ENCODE measurements around the gene RAB31. TPM values are rescaled to one million over a fixed set of nuclear protein-coding genes. Genes with fewer than 3 reads are reported as not detected.

The RAB31 gene
- total RNA-seq, 2 donors from 2014 or later, result 7.7 to 86.9 TPM

GRCh38 chr18:9749611-9750010, 41.5 kb downstream of the RAB31 start:
- Histone ChIP-seq H3K27me3 (replicated peaks; ENCODE audit: insufficient read depth) (no peaks in the 10 kb centered on the region), H3K27ac (no peak overlapping the region), H3K9me3 (no peaks in the 10 kb centered on the region), H3K4me3 (no peak overlapping the region), H3K4me1 (replicated peaks) (no peaks in the 10 kb centered on the region), H3K36me3 (no peaks in the 10 kb centered on the region)
- 36% methylated on average over 4 of the region's 4 CpGs for WGBS
- TF ChIP-seq CTCF (IDR thresholded peaks at IDR 0.05) (no peak), POLR2AphosphoS5 (IDR thresholded peaks at IDR 0.05) (no peak), POLR2A (IDR thresholded peaks at IDR 0.05) (no peak)
- no peak for DNase-seq (ENCODE audit: low spot score)
- intact Hi-C loops (cut with DNase I), result no loop called here

- no peak overlapping the region for H3K27ac ChIP-seq
- no peaks in the 10 kb centered on the region for H3K27me3 ChIP-seq (replicated peaks; ENCODE audit: insufficient read depth)
- TF ChIP-seq POLR2A (IDR thresholded peaks at IDR 0.05) (no peak), CTCF (IDR thresholded peaks at IDR 0.05) (no peak), POLR2AphosphoS5 (IDR thresholded peaks at IDR 0.05) (no peak)
- no peaks in the 10 kb centered on the region for H3K9me3 ChIP-seq
- 78% methylated on average over 12 of the region's 12 CpGs for WGBS
- H3K36me3 ChIP-seq, result no peaks in the 10 kb centered on the region
- no peak for DNase-seq (ENCODE audit: low spot score)
- no peak overlapping the region for H3K4me3 ChIP-seq
- no peaks in the 10 kb centered on the region for H3K4me1 ChIP-seq (replicated peaks)
- intact Hi-C loops (cut with DNase I), result no loop called here
Measured at GRCh38 chr18:9750112-9750511, 42.0 kb downstream of the RAB31 start.

GRCh38 chr18:9750606-9751304, 42.7 kb downstream of the RAB31 start:
- Histone ChIP-seq H3K9me3 (no peaks in the 10 kb centered on the region), H3K36me3 (no peaks in the 10 kb centered on the region), H3K4me3 (no peak overlapping the region), H3K27ac (no peak overlapping the region), H3K27me3 (replicated peaks; ENCODE audit: insufficient read depth) (no peaks in the 10 kb centered on the region), H3K4me1 (replicated peaks) (no peaks in the 10 kb centered on the region)
- DNase-seq (ENCODE audit: low spot score), result no peak
- TF ChIP-seq POLR2A (IDR thresholded peaks at IDR 0.05) (no peak), POLR2AphosphoS5 (IDR thresholded peaks at IDR 0.05) (no peak), CTCF (IDR thresholded peaks at IDR 0.05) (no peak)
- intact Hi-C loops (cut with DNase I), result no loop called here
- 91% methylated on average over 11 of the region's 11 CpGs for WGBS

- Histone ChIP-seq H3K27ac (no peak overlapping the region), H3K4me1 (replicated peaks) (no peaks in the 10 kb centered on the region), H3K4me3 (no peak overlapping the region), H3K9me3 (no peaks in the 10 kb centered on the region), H3K27me3 (replicated peaks; ENCODE audit: insufficient read depth) (no peaks in the 10 kb centered on the region), H3K36me3 (no peaks in the 10 kb centered on the region)
- 88% methylated on average over 8 of the region's 8 CpGs for WGBS
- intact Hi-C loops (cut with DNase I), result no loop called here
- DNase-seq (ENCODE audit: low spot score), result no peak
- TF ChIP-seq POLR2AphosphoS5 (IDR thresholded peaks at IDR 0.05) (no peak), CTCF (IDR thresholded peaks at IDR 0.05) (no peak), POLR2A (IDR thresholded peaks at IDR 0.05) (no peak)
Measured at GRCh38 chr18:9751371-9752031, 43.4 kb downstream of the RAB31 start.

GRCh38 chr18:9753846-9754245, 45.7 kb downstream of the RAB31 start:
- no peak overlapping the region for H3K4me3 ChIP-seq
- no peaks in the 10 kb centered on the region for H3K36me3 ChIP-seq
- no peak for DNase-seq (ENCODE audit: low spot score)
- H3K27ac ChIP-seq, result no peak overlapping the region
- intact Hi-C loops (cut with DNase I), result no loop called here
- no peaks in the 10 kb centered on the region for H3K27me3 ChIP-seq (replicated peaks; ENCODE audit: insufficient read depth)
- no peaks in the 10 kb centered on the region for H3K9me3 ChIP-seq
- no peak for TF ChIP-seq CTCF (IDR thresholded peaks at IDR 0.05)
- no peak for TF ChIP-seq POLR2A (IDR thresholded peaks at IDR 0.05)
- TF ChIP-seq POLR2AphosphoS5 (IDR thresholded peaks at IDR 0.05), result no peak
- 92% methylated on average over 7 of the region's 7 CpGs for WGBS
- no peaks in the 10 kb centered on the region for H3K4me1 ChIP-seq (replicated peaks)
